Activated CD8-positive, alpha-beta T cell treated with anti-CD3 and anti-CD28 coated beads, Interleukin-2, amount 10 ng/mL, durations not matched to agents 7 days and 5 days (primary cell): ENCODE measurements around the gene PCDHA7. TPM values are rescaled to one million over a fixed set of nuclear protein-coding genes. Genes with fewer than 3 reads are reported as not detected.
"Not testable (repeated sequence)": the region's sequence is repeated elsewhere in the genome, so short reads cannot be mapped to it uniquely, and the experiment has no call there.

Experiments
- ATAC-seq: fragments of 150-1000 bp; cut with Tn5 transposase; one replicate; pipeline ENCODE4 v1.10.0; 2021; ENCODE audit warnings: moderate library complexity
- CTCF ChIA-PET: fragments of 350-600 bp; sonication (Branson Sonifier 250); formaldehyde crosslinking; loops from one replicate; lab custom pipeline; 2021; ENCODE audit warnings: antibody characterized with exemption; lab: Charles Lee
- POLR2A ChIA-PET: fragments of 350-600 bp; sonication (Branson Sonifier 250); formaldehyde crosslinking; loops from one replicate; lab custom pipeline; 2021; ENCODE audit warnings: antibody characterized with exemption; lab: Charles Lee
- DNase-seq: peaks from one replicate; pipeline ENCODE4 v3.0.0-alpha.2; 2020
- H3K27ac Mint-ChIP-seq: one replicate; pipeline ENCODE4 v1.8.0; 2021; ENCODE audit warnings: mild to moderate bottlenecking, mixed read lengths
- H3K27me3 Mint-ChIP-seq: one replicate; pipeline ENCODE4 v1.8.0; 2021; ENCODE audit warnings: low read depth, mixed read lengths
- H3K36me3 Mint-ChIP-seq: one replicate; pipeline ENCODE4 v1.8.0; 2021; ENCODE audit warnings: low read depth, mixed read lengths
- H3K4me1 Mint-ChIP-seq: one replicate; pipeline ENCODE4 v1.8.0; 2021; ENCODE audit warnings: low read depth, mixed read lengths
- H3K4me3 Mint-ChIP-seq: one replicate; pipeline ENCODE4 v1.8.0; 2021; ENCODE audit warnings: mild to moderate bottlenecking, mixed read lengths
- H3K9me3 Mint-ChIP-seq: one replicate; pipeline ENCODE4 v1.8.0; 2022; ENCODE audit warnings: mixed read lengths; ENCODE audit not compliant: insufficient read depth
- total RNA-seq, 2 experiments: library from RNA; stranded (reverse); gene quantifications; one replicate each; pipeline ENCODE4 v1.2.3, GENCODE V29; 2021

PCDHA7 gene
- total RNA-seq, 2 experiments from 2014 or later = not detected

GRCh38 chr5:140827704-140828361 is 6.2 kb upstream of the PCDHA7 start, which contains the start of gene PCDHA6:
Gene PCDHA6, plus strand, starts transcription at chr5:140827960. Its CDS starts 132 bp downstream, at chr5:140828092.
- peak within 1 kb of the TSS; percentile 23 for H3K4me3 Mint-ChIP-seq
- CTCF ChIA-PET = no interaction called here

GRCh38 chr5:140828362-140828737 is 5.7 kb upstream of the PCDHA7 start:
- ChIA-PET CTCF (no interaction called here), POLR2A (no interaction called here)
- DNase-seq (no peak), ATAC-seq (no peak)
- peaks cover 11% of the 10 kb centered on the region for H3K36me3 Mint-ChIP-seq
- no peaks in the 10 kb centered on the region for H3K4me1 Mint-ChIP-seq
- H3K27me3 Mint-ChIP-seq = no peaks in the 10 kb centered on the region
- H3K4me3 Mint-ChIP-seq = peak overlapping the region; percentile 23
- H3K9me3 Mint-ChIP-seq = peaks cover 24% of the 10 kb centered on the region
- H3K27ac Mint-ChIP-seq = no peak overlapping the region

More at GRCh38 chr5:140827704-140828361, 6.2 kb upstream of the PCDHA7 start, which contains the start of gene PCDHA6:
- peaks cover 24% of the 10 kb centered on the region for H3K9me3 Mint-ChIP-seq
- no peak for DNase-seq
- H3K4me1 Mint-ChIP-seq = no peaks in the 10 kb centered on the region
- peaks cover 11% of the 10 kb centered on the region for H3K36me3 Mint-ChIP-seq
- H3K27me3 Mint-ChIP-seq = no peaks in the 10 kb centered on the region
- POLR2A ChIA-PET = no interaction called here
- H3K27ac Mint-ChIP-seq = no peak within 1 kb of the TSS
- no peak for ATAC-seq

- DNase-seq, H3K4me1 Mint-ChIP-seq, H3K27ac Mint-ChIP-seq, CTCF ChIA-PET, ATAC-seq, H3K27me3 Mint-ChIP-seq, POLR2A ChIA-PET, H3K4me3 Mint-ChIP-seq: not testable (repeated sequence)
- Mint-ChIP-seq H3K36me3 (peaks cover 11% of the 10 kb centered on the region), H3K9me3 (peaks cover 31% of the 10 kb centered on the region)
These were observed 4.3 kb upstream of the PCDHA7 start for GRCh38 chr5:140829511-140830501.

GRCh38 chr5:140834439-140835008 is 455 bp downstream of the PCDHA7 start:
- peaks cover 15% of the 10 kb centered on the region for H3K9me3 Mint-ChIP-seq
- ATAC-seq, CTCF ChIA-PET, DNase-seq, POLR2A ChIA-PET, H3K27ac Mint-ChIP-seq, H3K4me3 Mint-ChIP-seq, H3K36me3 Mint-ChIP-seq, H3K4me1 Mint-ChIP-seq, H3K27me3 Mint-ChIP-seq: not testable (repeated sequence)

- peaks cover 15% of the 10 kb centered on the region for H3K9me3 Mint-ChIP-seq
- H3K27me3 Mint-ChIP-seq = no peaks in the 10 kb centered on the region
- H3K4me1 Mint-ChIP-seq = no peaks in the 10 kb centered on the region
- peak overlapping the region; percentile 12 for H3K4me3 Mint-ChIP-seq
- H3K36me3 Mint-ChIP-seq = no peaks in the 10 kb centered on the region
- ATAC-seq (no peak), DNase-seq (no peak)
- ChIA-PET POLR2A (no interaction called here), CTCF (no interaction called here)
- no peak overlapping the region for H3K27ac Mint-ChIP-seq
These were observed 1.8 kb downstream of the PCDHA7 start for GRCh38 chr5:140835622-140836510.

GRCh38 chr5:140840978-140841962 is 7.2 kb downstream of the PCDHA7 start, which contains the start of gene PCDHA8:
Gene PCDHA8, plus strand, starts transcription at chr5:140841187. Its CDS starts 135 bp downstream, at chr5:140841322.
- Mint-ChIP-seq H3K36me3 (peaks cover 5% of the 10 kb centered on the region), H3K4me1 (no peaks in the 10 kb centered on the region), H3K27me3 (no peaks in the 10 kb centered on the region), H3K27ac (no peak within 1 kb of the TSS), H3K4me3 (peak within 1 kb of the TSS; percentile 22), H3K9me3 (peaks cover 22% of the 10 kb centered on the region)
- ATAC-seq (no peak), DNase-seq (no peak)
- CTCF ChIA-PET = interaction anchor here (1.5 to 1.6 kb wide), 2 partner anchors 11 to 56 kb away, joined by 4 to 6 read pairs; partner anchors contain the start of gene PCDHA1
- POLR2A ChIA-PET = no interaction called here

GRCh38 chr5:140842798-140843733 is 9.0 kb downstream of the PCDHA7 start:
- peaks cover 5% of the 10 kb centered on the region for H3K36me3 Mint-ChIP-seq
- DNase-seq (no peak), ATAC-seq (no peak)
- no peaks in the 10 kb centered on the region for H3K4me1 Mint-ChIP-seq
- no peak overlapping the region for H3K4me3 Mint-ChIP-seq
- CTCF ChIA-PET = interaction anchor here (1.6 kb wide), 1 partner anchor 9 kb away, joined by 4 read pairs; no protein-coding TSS in a partner anchor
- H3K27ac Mint-ChIP-seq = no peak overlapping the region
- POLR2A ChIA-PET = no interaction called here
- H3K9me3 Mint-ChIP-seq = peaks cover 22% of the 10 kb centered on the region
- H3K27me3 Mint-ChIP-seq = no peaks in the 10 kb centered on the region

- CTCF ChIA-PET, H3K4me3 Mint-ChIP-seq, H3K27me3 Mint-ChIP-seq, POLR2A ChIA-PET, ATAC-seq, H3K4me1 Mint-ChIP-seq, H3K36me3 Mint-ChIP-seq, DNase-seq, H3K27ac Mint-ChIP-seq: not testable (repeated sequence)
- H3K9me3 Mint-ChIP-seq = peaks cover 10% of the 10 kb centered on the region
These were observed 14.4 kb downstream of the PCDHA7 start, which contains the start of gene PCDHA9 for GRCh38 chr5:140848139-140849102. Gene PCDHA9, plus strand, starts transcription at chr5:140848382. Its CDS starts 114 bp downstream, at chr5:140848496.
